HG02981 (cell line): Measurements from ENCODE around the gene APOC4.
"Not testable (repeated sequence)": the region's sequence is repeated elsewhere in the genome, so short reads cannot be mapped to it uniquely, and the experiment has no call there.

Experiments
- ATAC-seq: cut with Tn5 transposase; IDR thresholded peaks from one replicate; pipeline ENCODE4 v1.9.1; 2021; ENCODE audit warnings: mild to moderate bottlenecking, moderate library complexity; ENCODE audit not compliant: unreplicated experiment

The APOC4 gene, protein sequence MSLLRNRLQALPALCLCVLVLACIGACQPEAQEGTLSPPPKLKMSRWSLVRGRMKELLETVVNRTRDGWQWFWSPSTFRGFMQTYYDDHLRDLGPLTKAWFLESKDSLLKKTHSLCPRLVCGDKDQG

DNA sequence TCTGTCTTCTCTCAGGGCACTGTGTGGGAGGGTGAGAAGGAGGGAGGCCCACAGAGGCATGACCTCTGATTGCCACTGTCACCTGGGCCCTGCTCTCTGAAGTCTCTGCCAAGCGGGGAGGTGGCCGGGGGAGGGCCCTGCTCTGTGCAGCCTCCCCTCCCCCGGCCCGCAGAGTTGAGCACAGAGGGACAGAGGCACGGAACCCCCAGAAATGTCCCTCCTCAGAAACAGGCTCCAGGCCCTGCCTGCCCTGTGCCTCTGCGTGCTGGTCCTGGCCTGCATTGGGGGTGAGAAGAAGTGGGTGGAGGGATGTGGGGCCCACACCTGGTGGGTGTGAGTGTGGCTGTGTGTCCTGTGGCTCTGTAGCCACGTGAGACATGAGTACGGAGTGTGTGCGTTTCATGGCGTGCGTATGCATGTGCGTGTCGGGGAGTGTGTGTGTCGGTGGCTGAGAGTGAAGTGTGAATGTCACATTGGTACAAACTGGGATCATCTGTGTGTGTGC is at the start of gene APOC4:
Gene APOC4 (plus strand): TSS at position 171 of the 505 bp plus-strand sequence. CDS start 41 bp downstream, at position 212.
- no peak for ATAC-seq

DNA sequence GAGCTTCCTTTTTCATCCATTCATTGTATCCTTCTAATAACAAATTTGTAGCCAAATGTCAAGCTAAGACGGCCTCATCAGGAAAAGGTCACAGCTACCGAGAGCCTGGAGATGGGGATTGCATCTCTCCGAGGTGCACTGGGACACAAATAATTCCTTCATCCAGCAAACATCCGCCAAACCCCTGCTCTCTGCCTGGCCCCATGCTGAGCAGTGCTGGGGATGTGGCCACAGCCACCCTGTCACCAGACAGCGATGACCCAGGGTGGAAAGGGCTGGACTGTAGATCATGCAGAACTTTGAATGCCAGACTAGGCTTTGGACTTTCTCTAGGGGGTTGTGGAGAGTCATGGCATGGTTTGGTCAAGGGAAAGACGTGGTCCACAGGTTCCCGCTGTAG is 49.1 kb upstream of the APOC4 start:
- no peak for ATAC-seq

DNA sequence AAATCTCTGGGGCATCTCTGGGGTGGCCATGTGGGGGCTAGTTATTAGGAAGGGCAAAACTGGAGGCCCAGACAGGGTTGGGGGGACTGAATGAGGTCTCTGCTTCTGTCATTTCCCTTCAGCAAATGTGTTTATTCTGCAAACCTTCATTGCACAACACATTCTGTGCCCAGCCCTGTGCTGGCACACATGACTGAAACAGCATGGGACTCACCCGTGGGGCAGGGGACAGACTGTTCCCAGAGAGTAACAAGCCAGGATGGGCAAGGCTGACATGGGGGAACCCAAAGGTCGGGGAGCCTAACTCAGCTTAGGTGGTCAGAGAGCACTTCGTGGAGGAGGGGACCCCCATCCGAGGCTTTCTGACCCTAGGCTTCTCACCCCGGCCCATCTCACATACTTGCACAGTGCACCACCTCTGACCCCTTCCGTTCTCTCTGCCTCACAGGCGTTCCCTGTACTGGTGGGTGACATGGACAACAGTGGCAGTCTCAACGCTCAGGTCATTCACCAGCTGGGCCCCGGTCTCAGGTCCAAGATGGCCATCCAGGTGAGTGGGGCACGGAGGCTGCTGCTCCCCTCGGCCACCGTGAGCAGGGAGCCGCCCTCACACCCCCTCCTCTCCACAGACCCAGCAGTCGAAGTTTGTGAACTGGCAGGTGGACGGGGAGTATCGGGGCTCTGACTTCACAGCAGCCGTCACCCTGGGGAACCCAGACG is 48.5 kb upstream of the APOC4 start:
- ATAC-seq, result no peak

DNA sequence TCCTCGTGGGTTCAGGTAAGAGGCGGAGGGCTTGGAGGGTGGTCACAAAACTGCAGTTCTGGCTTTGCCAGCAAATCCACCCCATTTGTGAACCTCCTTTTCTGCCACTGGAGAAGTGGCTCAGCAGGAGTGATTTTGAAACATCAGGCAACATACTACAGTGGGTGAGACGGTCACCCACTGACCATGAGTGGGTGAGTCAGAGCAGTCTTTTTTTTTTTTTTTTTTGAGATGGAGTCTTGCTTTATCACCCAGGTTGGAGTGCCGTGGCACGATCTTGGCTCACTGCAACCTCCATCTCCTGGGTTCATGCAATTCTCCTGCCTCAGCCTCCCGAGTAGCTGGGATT is 48.0 kb upstream of the APOC4 start:
- no peak for ATAC-seq

DNA sequence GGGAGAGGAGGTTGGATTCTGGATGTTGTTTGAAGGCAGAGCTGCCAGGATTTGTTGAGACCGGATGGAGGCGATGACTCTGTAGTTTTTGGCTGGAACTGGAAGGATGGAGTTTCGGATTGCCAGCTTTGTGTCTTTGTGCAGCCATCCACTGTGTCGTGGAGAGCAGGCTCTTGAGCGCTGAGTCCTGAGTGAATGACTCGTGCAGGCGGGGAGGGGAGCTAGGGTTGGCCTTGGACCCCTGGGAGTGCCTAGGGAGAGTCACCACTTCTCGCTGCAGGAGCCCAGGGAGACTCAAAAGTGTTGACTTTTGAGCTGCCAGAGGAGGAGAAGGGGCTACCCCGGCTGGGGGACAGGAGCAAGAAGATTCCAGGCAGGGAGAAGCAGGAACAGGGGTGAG is 47.1 kb upstream of the APOC4 start:
- ATAC-seq, result no peak

DNA sequence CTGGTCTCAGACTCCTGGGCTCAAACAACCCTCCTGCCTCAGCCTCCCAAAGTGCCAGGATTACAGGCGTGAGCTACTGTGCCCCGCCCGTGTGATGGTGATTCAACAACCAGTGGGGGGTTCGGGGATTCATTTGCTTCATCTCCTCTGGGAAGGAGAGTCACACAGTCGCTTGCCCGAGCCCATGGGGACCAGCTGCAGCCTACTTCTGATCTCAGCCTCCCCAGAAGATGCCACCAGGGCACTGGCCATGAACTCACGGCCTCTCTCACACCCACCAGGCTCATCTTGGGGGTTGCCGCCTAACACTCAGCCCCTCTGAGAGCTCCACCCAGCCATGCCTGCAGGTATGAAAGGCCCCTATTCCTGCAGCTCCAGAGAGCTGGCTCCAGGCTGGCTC is 44.2 kb upstream of the APOC4 start:
- ATAC-seq, result no peak

DNA sequence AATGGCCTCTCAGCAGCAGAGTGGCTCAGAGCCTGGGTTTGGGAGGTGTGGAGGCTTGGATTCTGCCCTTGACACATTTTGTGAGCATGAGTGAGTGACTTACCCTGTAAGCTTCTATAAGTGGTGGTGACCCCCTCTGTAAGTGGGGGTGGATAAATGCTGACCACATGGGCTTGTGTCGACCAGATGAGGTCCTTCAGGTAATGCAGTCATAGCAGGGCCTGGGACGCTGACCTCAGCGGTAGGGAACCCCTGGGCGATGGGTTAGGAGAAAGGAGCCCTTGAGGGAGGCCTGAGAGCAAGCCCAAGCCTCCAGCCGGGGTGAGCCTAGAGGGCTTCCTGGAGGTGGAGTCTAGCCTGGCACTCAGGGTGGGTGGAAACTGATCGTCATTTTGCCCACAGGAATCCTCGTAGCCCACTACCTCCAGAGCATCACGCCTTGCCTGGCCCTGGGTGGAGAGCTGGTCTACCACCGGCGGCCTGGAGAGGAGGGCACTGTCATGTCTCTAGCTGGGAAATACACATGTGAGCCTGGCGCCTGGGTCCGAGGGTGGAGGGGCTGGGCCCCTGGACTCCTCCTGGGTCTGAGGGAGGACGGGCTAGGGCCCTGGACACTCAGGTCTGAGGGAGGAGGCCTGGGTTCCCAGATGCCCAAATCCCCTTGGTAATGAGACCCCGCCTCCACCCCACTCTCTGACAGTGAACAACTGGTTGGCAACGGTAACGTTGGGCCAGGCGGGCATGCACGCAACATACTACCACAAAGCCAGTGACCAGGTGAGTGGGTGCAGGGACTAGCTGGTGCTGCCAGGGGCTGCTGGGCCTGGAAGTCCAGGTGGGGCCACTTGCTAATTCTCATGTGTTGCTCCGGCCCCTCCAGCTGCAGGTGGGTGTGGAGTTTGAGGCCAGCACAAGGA is 41.5 kb upstream of the APOC4 start:
- ATAC-seq, result no peak

DNA sequence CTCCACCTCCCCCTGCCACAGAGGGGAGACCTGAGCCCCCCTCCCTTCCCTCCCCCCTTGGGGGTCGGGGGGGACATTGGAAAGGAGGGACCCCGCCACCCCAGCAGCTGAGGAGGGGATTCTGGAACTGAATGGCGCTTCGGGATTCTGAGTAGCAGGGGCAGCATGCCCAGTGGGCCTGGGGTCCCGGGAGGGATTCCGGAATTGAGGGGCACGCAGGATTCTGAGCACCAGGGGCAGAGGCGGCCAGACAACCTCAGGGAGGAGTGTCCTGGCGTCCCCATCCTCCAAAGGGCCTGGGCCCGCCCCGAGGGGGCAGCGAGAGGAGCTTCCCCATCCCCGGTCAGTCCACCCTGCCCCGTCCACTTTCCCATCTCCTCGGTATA is 38.8 kb upstream of the APOC4 start:
- no peak for ATAC-seq

DNA sequence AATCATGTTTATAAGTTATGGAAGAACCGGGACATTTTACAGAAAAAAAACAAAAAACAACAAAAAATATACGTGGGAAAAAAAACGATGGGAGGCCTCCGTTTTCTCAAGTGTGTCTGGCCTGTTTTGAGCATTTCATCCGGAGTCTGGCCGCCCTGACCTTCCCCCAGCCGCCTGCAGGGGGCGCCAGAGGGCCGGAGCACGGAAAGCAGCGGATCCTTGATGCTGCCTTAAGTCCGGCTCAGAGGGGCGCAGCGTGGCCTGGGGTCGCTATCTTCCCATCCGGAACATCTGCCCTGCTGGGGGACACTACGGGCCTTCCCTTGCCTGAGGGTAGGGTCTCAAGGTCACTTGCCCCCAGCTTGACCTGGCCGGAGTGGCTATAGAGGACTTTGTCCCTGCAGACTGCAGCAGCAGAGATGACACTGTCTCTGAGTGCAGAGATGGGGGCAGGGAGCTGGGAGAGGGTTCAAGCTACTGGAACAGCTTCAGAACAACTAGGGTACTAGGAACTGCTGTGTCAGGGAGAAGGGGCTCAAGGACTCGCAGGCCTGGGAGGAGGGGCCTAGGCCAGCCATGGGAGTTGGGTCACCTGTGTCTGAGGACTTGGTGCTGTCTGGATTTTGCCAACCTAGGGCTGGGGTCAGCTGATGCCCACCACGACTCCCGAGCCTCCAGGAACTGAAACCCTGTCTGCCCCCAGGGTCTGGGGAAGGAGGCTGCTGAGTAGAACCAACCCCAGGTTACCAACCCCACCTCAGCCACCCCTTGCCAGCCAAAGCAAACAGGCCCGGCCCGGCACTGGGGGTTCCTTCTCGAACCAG is 38.2 kb upstream of the APOC4 start:
- ATAC-seq, result no peak

DNA sequence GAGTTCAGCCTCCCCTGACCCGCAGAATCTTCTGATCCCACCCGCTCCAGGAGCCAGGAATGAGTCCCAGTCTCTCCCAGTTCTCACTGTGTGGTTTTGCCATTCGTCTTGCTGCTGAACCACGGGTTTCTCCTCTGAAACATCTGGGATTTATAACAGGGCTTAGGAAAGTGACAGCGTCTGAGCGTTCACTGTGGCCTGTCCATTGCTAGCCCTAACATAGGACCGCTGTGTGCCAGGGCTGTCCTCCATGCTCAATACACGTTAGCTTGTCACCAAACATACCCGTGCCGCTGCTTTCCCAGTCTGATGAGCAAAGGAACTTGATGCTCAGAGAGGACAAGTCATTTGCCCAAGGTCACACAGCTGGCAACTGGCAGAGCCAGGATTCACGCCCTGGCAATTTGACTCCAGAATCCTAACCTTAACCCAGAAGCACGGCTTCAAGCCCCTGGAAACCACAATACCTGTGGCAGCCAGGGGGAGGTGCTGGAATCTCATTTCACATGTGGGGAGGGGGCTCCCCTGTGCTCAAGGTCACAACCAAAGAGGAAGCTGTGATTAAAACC is 37.5 kb upstream of the APOC4 start:
- ATAC-seq, result no peak

DNA sequence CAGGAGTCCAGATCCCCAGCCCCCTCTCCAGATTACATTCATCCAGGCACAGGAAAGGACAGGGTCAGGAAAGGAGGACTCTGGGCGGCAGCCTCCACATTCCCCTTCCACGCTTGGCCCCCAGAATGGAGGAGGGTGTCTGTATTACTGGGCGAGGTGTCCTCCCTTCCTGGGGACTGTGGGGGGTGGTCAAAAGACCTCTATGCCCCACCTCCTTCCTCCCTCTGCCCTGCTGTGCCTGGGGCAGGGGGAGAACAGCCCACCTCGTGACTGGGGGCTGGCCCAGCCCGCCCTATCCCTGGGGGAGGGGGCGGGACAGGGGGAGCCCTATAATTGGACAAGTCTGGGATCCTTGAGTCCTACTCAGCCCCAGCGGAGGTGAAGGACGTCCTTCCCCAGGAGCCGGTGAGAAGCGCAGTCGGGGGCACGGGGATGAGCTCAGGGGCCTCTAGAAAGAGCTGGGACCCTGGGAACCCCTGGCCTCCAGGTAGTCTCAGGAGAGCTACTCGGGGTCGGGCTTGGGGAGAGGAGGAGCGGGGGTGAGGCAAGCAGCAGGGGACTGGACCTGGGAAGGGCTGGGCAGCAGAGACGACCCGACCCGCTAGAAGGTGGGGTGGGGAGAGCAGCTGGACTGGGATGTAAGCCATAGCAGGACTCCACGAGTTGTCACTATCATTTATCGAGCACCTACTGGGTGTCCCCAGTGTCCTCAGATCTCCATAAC is 36.4 kb upstream of the APOC4 start, which contains the start of gene APOE:
Gene APOE (plus strand): TSS at position 360 of the 724 bp plus-strand sequence. CDS start 829 bp downstream, outside the sequence.
- no peak for ATAC-seq

DNA sequence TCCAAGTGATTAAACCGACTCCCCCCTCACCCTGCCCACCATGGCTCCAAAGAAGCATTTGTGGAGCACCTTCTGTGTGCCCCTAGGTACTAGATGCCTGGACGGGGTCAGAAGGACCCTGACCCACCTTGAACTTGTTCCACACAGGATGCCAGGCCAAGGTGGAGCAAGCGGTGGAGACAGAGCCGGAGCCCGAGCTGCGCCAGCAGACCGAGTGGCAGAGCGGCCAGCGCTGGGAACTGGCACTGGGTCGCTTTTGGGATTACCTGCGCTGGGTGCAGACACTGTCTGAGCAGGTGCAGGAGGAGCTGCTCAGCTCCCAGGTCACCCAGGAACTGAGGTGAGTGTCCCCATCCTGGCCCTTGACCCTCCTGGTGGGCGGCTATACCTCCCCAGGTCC is 34.4 kb upstream of the APOC4 start:
- no peak for ATAC-seq

DNA sequence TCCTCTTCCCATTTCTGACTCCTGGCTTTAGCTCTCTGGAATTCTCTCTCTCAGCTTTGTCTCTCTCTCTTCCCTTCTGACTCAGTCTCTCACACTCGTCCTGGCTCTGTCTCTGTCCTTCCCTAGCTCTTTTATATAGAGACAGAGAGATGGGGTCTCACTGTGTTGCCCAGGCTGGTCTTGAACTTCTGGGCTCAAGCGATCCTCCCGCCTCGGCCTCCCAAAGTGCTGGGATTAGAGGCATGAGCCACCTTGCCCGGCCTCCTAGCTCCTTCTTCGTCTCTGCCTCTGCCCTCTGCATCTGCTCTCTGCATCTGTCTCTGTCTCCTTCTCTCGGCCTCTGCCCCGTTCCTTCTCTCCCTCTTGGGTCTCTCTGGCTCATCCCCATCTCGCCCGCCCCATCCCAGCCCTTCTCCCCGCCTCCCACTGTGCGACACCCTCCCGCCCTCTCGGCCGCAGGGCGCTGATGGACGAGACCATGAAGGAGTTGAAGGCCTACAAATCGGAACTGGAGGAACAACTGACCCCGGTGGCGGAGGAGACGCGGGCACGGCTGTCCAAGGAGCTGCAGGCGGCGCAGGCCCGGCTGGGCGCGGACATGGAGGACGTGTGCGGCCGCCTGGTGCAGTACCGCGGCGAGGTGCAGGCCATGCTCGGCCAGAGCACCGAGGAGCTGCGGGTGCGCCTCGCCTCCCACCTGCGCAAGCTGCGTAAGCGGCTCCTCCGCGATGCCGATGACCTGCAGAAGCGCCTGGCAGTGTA is 33.8 kb upstream of the APOC4 start:
- ATAC-seq, result no peak

DNA sequence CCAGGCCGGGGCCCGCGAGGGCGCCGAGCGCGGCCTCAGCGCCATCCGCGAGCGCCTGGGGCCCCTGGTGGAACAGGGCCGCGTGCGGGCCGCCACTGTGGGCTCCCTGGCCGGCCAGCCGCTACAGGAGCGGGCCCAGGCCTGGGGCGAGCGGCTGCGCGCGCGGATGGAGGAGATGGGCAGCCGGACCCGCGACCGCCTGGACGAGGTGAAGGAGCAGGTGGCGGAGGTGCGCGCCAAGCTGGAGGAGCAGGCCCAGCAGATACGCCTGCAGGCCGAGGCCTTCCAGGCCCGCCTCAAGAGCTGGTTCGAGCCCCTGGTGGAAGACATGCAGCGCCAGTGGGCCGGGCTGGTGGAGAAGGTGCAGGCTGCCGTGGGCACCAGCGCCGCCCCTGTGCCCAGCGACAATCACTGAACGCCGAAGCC is 33.2 kb upstream of the APOC4 start:
- ATAC-seq, result no peak

DNA sequence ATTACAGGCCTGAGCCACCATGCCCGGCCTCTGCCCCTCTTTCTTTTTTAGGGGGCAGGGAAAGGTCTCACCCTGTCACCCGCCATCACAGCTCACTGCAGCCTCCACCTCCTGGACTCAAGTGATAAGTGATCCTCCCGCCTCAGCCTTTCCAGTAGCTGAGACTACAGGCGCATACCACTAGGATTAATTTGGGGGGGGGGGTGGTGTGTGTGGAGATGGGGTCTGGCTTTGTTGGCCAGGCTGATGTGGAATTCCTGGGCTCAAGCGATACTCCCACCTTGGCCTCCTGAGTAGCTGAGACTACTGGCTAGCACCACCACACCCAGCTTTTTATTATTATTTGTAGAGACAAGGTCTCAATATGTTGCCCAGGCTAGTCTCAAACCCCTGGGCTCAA is 32.3 kb upstream of the APOC4 start:
- ATAC-seq, result no peak

DNA sequence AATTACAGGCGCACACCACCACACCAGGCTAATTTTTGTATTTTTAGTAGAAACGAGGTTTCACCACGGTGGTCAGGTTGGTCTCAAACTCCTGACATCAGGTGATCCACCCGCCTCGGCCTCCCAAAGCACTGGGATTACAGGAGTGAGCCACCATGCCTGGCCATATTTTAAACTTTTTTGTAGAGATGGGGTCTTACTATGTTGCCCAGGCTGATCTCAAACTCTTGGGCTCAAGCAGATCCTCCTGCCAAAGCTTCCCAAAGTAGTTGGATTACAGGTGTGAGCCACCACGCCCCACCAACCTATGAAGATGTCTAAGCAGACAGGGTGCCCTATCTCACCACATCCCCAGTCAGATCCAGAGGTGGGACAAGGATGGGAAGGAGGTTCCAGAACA is 30.1 kb upstream of the APOC4 start:
- not testable (repeated sequence) for ATAC-seq

DNA sequence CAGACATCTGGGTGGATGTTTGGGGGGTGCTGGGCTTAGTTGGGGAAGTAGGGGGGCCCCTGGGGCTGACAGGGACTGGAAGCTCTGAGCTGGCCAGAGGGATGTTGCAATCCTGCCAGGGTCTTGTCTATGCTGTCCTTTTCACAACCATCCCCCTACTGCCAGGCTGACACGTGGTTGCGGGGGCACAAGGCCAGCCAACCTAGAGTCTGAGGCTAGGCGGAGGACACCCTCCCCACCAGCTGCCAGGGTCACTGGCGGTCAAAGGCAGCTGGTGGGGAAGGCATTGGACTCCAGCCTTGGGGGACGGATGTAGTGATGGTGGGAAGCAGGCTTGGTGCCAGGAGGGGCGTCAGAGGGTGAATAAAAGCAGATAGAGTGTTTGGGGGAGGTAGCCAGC is 29.2 kb upstream of the APOC4 start:
- no peak for ATAC-seq

DNA sequence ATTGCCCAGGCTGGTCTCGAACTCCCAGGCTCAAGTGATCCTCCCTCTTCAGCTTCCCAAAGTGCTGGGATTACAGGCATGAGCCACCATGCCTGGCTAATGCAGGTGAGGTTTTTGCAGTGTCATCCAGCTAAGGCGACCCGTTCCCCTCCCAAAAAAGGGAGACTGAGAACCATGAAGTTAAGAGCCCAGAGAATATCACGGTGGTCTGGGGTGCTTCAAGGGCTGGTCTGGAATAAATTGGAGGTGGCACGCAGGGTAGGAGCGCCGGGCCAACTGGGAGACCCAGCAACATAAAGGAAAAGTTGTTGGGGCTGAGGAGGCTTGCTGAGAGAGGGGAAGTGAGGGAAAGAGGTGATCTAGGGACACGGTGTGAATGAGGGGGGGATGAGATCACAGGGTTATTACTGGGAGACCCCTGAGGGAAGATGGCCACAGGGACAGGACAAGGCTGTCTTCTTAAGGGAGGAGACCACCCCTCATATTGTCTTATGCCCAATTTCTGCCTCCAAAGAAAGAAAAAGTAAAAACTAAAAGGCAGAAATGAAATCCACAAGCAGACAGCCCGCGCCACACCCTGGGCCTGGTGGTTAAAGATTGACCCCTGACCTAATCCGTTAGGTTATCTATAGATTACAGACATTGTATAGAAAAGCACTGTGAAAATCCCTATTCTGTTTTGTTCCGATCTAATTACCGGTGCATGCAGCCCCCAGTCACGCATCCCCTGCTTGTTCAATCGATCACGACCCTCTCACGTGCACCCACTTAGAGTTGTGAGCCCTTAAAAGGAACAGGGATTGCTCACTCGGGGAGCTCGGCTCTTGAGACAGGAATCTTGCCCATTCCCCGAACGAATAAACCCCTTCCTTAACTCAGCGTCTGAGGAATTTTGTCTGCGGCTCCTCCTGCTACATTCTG is 28.3 kb upstream of the APOC4 start:
- ATAC-seq, result not testable (repeated sequence)
